ENCODE data around the gene SHCBP1L. TPM values are rescaled to one million over a fixed set of nuclear protein-coding genes. Genes with fewer than 3 reads are reported as not detected.

SHCBP1L gene
- total and polyA plus RNA-seq, 9 of the 15 experiments (the other 6 are each of a cell fraction or from before 2014, with no cell fraction given) = not detected

GRCh38 chr1:182978151-182978853, 25.3 kb upstream of the SHCBP1L start:
- ChIA-PET POLR2A (interaction anchor here (0.6 to 1.4 kb wide), 6 partner anchors 9 to 1185 kb away, joined by 3 to 4 read pairs (median 3); no protein-coding TSS in a partner anchor), CTCF (ENCODE audit: low intra/inter-chr PET ratio) (no interaction called here)
- Histone ChIP-seq H3K36me3 (ENCODE audit: control insufficient read depth, insufficient read depth, low read length) (no peaks in the 10 kb centered on the region), H4K20me1 (replicated peaks; ENCODE audit: control insufficient read depth, insufficient read depth, low read length) (no peaks in the 10 kb centered on the region), H3K4me3 (no peak overlapping the region), H3K9ac (ENCODE audit: insufficient read depth in 1 of 2, low read depth in 2 of 2, low read length in 2 of 2) (no peak overlapping the region), H2AFZ (ENCODE audit: low read depth, low read length) (no peak overlapping the region), H3K9me3 (replicated peaks; ENCODE audit: control insufficient read depth, insufficient read depth, low read depth, low read length) (no peaks in the 10 kb centered on the region), H3K4me1 (replicated peaks in 1 of 2; ENCODE audit: control insufficient read depth in 2 of 2, insufficient read depth in 2 of 2, low read length in 2 of 2) (no peaks in the 10 kb centered on the region), H3K4me2 (ENCODE audit: insufficient read depth, low read length) (no peak overlapping the region), H3K27ac (ENCODE audit: extremely low read depth, low read depth, low read length) (no peak overlapping the region), H3K9me1 (ENCODE audit: control insufficient read depth, insufficient read depth, low read length) (no peaks in the 10 kb centered on the region), H3K79me2 (ENCODE audit: control insufficient read depth, insufficient read depth, low read length) (no peaks in the 10 kb centered on the region), H3K27me3 (ENCODE audit: control insufficient read depth in 2 of 2, insufficient read depth in 2 of 2, low read length in 2 of 2) (peaks cover 4 to 7% of the 10 kb centered on the region in 2 experiments; a peak in 3 of 5 replicates)
- in situ Hi-C loops (cut with MboI) = no loop called here
- ATAC-seq (no peak), FAIRE-seq (no peak), DNase-seq (ENCODE audit: extremely low read depth in 1 of 4, low spot score in 3 of 4) (no peak)
- intact Hi-C loops (cut with micrococcal nuclease) = no loop called here
- no TSS peak for BruUV-seq (replicated peaks)
- TF ChIP-seq ZBTB8A (IDR thresholded peaks at IDR 0.05; ENCODE audit: partially characterized antibody) (no peak), SIX5 (IDR thresholded peaks at IDR 0.05; ENCODE audit: borderline replicate concordance in 1 of 2, insufficient read depth in 1 of 2, low read depth in 1 of 2, low read length in 2 of 2) (no peak), MEF2D (tag; conservative IDR thresholded peaks at IDR 0.05; ENCODE audit: low read depth) (no peak), ILK (tag; IDR thresholded peaks at IDR 0.05; ENCODE audit: borderline replicate concordance, low read depth) (no peak), TAF7 (tag; IDR thresholded peaks at IDR 0.05) (no peak), ATF7 (IDR thresholded peaks at IDR 0.05) (no peak), SNIP1 (IDR thresholded peaks at IDR 0.05; ENCODE audit: low read depth) (no peak)
- WGBS (ENCODE audit: insufficient coverage, low coverage, missing lambda C conversion rate) = 4% methylated on average over 6 of the region's 6 CpGs

Measured in K562 (cell line).